CD4-positive, alpha-beta T cell (primary cell): ENCODE measurements around the gene ZNF445. TPM values are rescaled to one million over a fixed set of nuclear protein-coding genes. Genes with fewer than 3 reads are reported as not detected.

Experiments used
- ATAC-seq: fragments of 200-7000 bp; cut with Tn5 transposase; one replicate; pipeline ENCODE4 v1.10.0; 2022; ENCODE audit warnings: mild to moderate bottlenecking; ENCODE audit not compliant: poor library complexity
- CTCF ChIA-PET: fragments of 350-600 bp; sonication (Branson Sonifier 250); formaldehyde crosslinking; loops from one replicate; lab custom pipeline; 2021; ENCODE audit warnings: antibody characterized with exemption, inconsistent platforms; lab: Charles Lee
- POLR2A ChIA-PET: fragments of 350-600 bp; sonication (Branson Sonifier 250); formaldehyde crosslinking; loops from one replicate; lab custom pipeline; 2021; ENCODE audit warnings: antibody characterized with exemption, inconsistent platforms; lab: Charles Lee
- DNase-seq, 14 experiments: peaks; one replicate each; pipeline ENCODE4 v3.0.0-alpha.2; 2013 to 2020; ENCODE audit warnings: mixed read lengths in 2 of 14
- H3K27ac ChIP-seq, 2 donors: one replicate each; pipeline versions ENCODE4 v1.5.1 to v1.7.0; 2013; ENCODE audit warnings: low read length in 2 of 2, low read depth in 1 of 2, mild to moderate bottlenecking in 1 of 2
- H3K27me3 ChIP-seq, 2 experiments: 1 replicate in 1 of 2; 2 replicates in 1 of 2; pipeline versions ENCODE4 v1.6.1 to v1.7.0; 2013; ENCODE audit warnings: low read length in 2 of 2, control low read depth in 1 of 2, mild to moderate bottlenecking in 1 of 2, moderate library complexity in 1 of 2; ENCODE audit not compliant: insufficient read depth in 2 of 2, control insufficient read depth in 1 of 2
- H3K36me3 ChIP-seq: one replicate; pipeline ENCODE4 v1.6.1; 2013; ENCODE audit warnings: low read length, control low read depth; ENCODE audit not compliant: insufficient read depth
- H3K4me1 ChIP-seq: one replicate; pipeline ENCODE4 v1.6.1; 2013; ENCODE audit warnings: low read length, control low read depth; ENCODE audit not compliant: insufficient read depth
- H3K4me3 ChIP-seq: one replicate; pipeline ENCODE4 v1.5.1; 2013; ENCODE audit warnings: mild to moderate bottlenecking, low read length, moderate library complexity
- H3K9me3 ChIP-seq, 2 experiments: 1 replicate in 1 of 2; 2 replicates in 1 of 2; pipeline versions ENCODE4 v1.6.1 to v1.7.0; 2013; ENCODE audit warnings: low read length in 2 of 2, mild to moderate bottlenecking in 2 of 2, control low read depth in 1 of 2, moderate library complexity in 1 of 2; ENCODE audit not compliant: control insufficient read depth in 1 of 2, insufficient read depth in 1 of 2
- H3K27ac Mint-ChIP-seq: one replicate; pipeline ENCODE4 v1.8.0; 2020; ENCODE audit warnings: mixed read lengths
- H3K27me3 Mint-ChIP-seq: one replicate; pipeline ENCODE4 v1.8.0; 2021; ENCODE audit warnings: mixed read lengths
- H3K36me3 Mint-ChIP-seq: one replicate; pipeline ENCODE4 v1.8.0; 2021; ENCODE audit warnings: low read depth, mixed read lengths
- H3K4me1 Mint-ChIP-seq: one replicate; pipeline ENCODE4 v1.8.0; 2021; ENCODE audit warnings: low read depth, mixed read lengths
- H3K4me3 Mint-ChIP-seq: one replicate; pipeline ENCODE4 v1.8.0; 2020; ENCODE audit warnings: mild to moderate bottlenecking, mixed read lengths
- H3K9me3 Mint-ChIP-seq: one replicate; pipeline ENCODE4 v1.8.0; 2020; ENCODE audit warnings: mixed read lengths
- CTCF ChIP-seq: fragments of 200-600 bp; IDR thresholded peaks from one replicate; pipeline ENCODE4 v1.8.0; 2022; ENCODE audit warnings: antibody characterized with exemption, mild to moderate bottlenecking
- intact Hi-C, 2 experiments: fragments of 100-400 bp; cut with DNase I in 1 of 2; cut with micrococcal nuclease in 1 of 2; formaldehyde crosslinking; loops; one replicate each; pipeline versions ENCODE4 v1.15.1 to v1.9.0; 2023 to 2025; cut with DNase I, micrococcal nuclease
- total RNA-seq, 174 experiments: library from RNA in 2 of 174; stranded (reverse) in 2 of 174; gene quantifications; one replicate each; pipeline ENCODE4 v1.2.3 and lab custom pipeline; 2021 to 2026

The ZNF445 gene
- total RNA-seq, 2 experiments from 2014 or later: 6.1 to 6.6 TPM

- H3K4me3 Mint-ChIP-seq: no peak overlapping the region
- H3K4me1 Mint-ChIP-seq: peaks cover 5% of the 10 kb centered on the region
- no peaks in the 10 kb centered on the region for H3K27me3 Mint-ChIP-seq
- ChIA-PET CTCF (no interaction called here), POLR2A (interaction anchor here (1.3 kb wide), 1 partner anchor 28 kb away, joined by 4 read pairs; no protein-coding TSS in a partner anchor)
- Histone ChIP-seq H3K27ac (no peak overlapping the region), H3K9me3 (peaks cover 4 to 12% of the 10 kb centered on the region in 2 experiments), H3K4me1 (peaks cover 5% of the 10 kb centered on the region), H3K4me3 (no peak overlapping the region), H3K36me3 (no peaks in the 10 kb centered on the region), H3K27me3 (no peaks in the 10 kb centered on the region)
- no peak for DNase-seq
- intact Hi-C loops: no loop called here
- H3K9me3 Mint-ChIP-seq: peaks cover 6% of the 10 kb centered on the region
- no peak overlapping the region for H3K27ac Mint-ChIP-seq
- no peak for ATAC-seq
- no peak for TF ChIP-seq CTCF
- H3K36me3 Mint-ChIP-seq: peaks cover 8% of the 10 kb centered on the region
These were observed 5.3 kb upstream of the ZNF445 start for GRCh38 chr3:44482721-44483120.

GRCh38 chr3:44478606-44479094 lies 1.2 kb upstream of the ZNF445 start:
- intact Hi-C loops: loop anchor here in 1 of 2 experiments (5.0 to 10.0 kb wide), 2 partner anchors 36 to 144 kb away; partner anchors contain the start of gene TCAIM
- peak overlapping the region; percentile 97 for H3K4me3 Mint-ChIP-seq
- Histone ChIP-seq H3K27ac (no peak overlapping the region), H3K4me3 (no peak overlapping the region), H3K27me3 (no peaks in the 10 kb centered on the region), H3K36me3 (no peaks in the 10 kb centered on the region), H3K4me1 (peaks cover 19% of the 10 kb centered on the region), H3K9me3 (no peaks in the 10 kb centered on the region)
- peaks cover 5% of the 10 kb centered on the region for H3K36me3 Mint-ChIP-seq
- peaks cover 32% of the 10 kb centered on the region for H3K4me1 Mint-ChIP-seq
- POLR2A ChIA-PET: interaction anchor here (1.1 to 1.9 kb wide), 2 partner anchors 32 to 140 kb away, joined by 10 to 27 read pairs; partner anchors contain the start of gene TCAIM
- CTCF ChIA-PET: interaction anchor here (0.6 kb wide), 1 partner anchor 135 kb away, joined by 4 read pairs; no protein-coding TSS in a partner anchor
- TF ChIP-seq CTCF: no peak
- no peaks in the 10 kb centered on the region for H3K9me3 Mint-ChIP-seq
- DNase-seq: no peak
- ATAC-seq: no peak
- no peak overlapping the region for H3K27ac Mint-ChIP-seq
- H3K27me3 Mint-ChIP-seq: no peaks in the 10 kb centered on the region

GRCh38 chr3:44478055-44478468 lies 592 bp upstream of the ZNF445 start:
- Histone ChIP-seq H3K4me3 (peak overlapping the region; percentile 62), H3K9me3 (no peaks in the 10 kb centered on the region), H3K27me3 (no peaks in the 10 kb centered on the region), H3K4me1 (peaks cover 19% of the 10 kb centered on the region), H3K36me3 (no peaks in the 10 kb centered on the region), H3K27ac (no peak overlapping the region)
- Mint-ChIP-seq H3K27me3 (no peaks in the 10 kb centered on the region), H3K9me3 (no peaks in the 10 kb centered on the region), H3K27ac (peak overlapping the region; percentile 93), H3K4me3 (peak overlapping the region; percentile 97), H3K4me1 (peaks cover 35% of the 10 kb centered on the region), H3K36me3 (peaks cover 5% of the 10 kb centered on the region)
- no peak for TF ChIP-seq CTCF
- DNase-seq (peak in 1 of 14 experiments; percentile 5), ATAC-seq (no peak)
- ChIA-PET POLR2A (interaction anchor here (1.1 to 1.9 kb wide), 3 partner anchors 33 to 140 kb away, joined by 3 to 27 read pairs (median 10); partner anchors contain the start of gene TCAIM), CTCF (interaction anchor here (0.6 kb wide), 1 partner anchor 134 kb away, joined by 4 read pairs; no protein-coding TSS in a partner anchor)
- intact Hi-C loops: loop anchor here in 1 of 2 experiments (5.0 to 10.0 kb wide), 2 partner anchors 36 to 143 kb away; partner anchors contain the start of gene TCAIM
